ENCODE data around the gene DSCAM.

DSCAM gene

GRCh38 chr21:40729761-40730425, 117.1 kb downstream of the DSCAM start:
- TF ChIP-seq Cebpa-rat (IDR thresholded peaks at IDR 0.05): no peak
- no peaks in the 10 kb centered on the region for H4K20me1 ChIP-seq

GRCh38 chr21:40723966-40724365, 123.0 kb downstream of the DSCAM start:
- no peak overlapping the region for H3K4me2 ChIP-seq

More at GRCh38 chr21:40729761-40730425, 117.1 kb downstream of the DSCAM start:
- Histone ChIP-seq H3K4me3 (no peak overlapping the region), H3K9me3 (no peaks in the 10 kb centered on the region), H3K4me1 (0 out of 2 replicates have a peak, but pooled peaks cover 8% of the 10 kb centered on the region), H3K27ac (no peak overlapping the region), H3K4me2 (0 out of 2 replicates have a peak overlapping the region, but pooled peaks have one; percentile 4), H3K27me3 (no peaks in the 10 kb centered on the region), H3K9ac (no peak overlapping the region), H3K36me3 (no peaks in the 10 kb centered on the region)

GRCh38 chr21:40723317-40723716, 123.6 kb downstream of the DSCAM start:
- H3K4me3 ChIP-seq: no peak overlapping the region
- no peak overlapping the region for H3K9ac ChIP-seq
- no peaks in the 10 kb centered on the region for H4K20me1 ChIP-seq
- H3K27ac ChIP-seq: no peak overlapping the region
- H3K9me3 ChIP-seq: no peaks in the 10 kb centered on the region
- H3K27me3 ChIP-seq: no peaks in the 10 kb centered on the region
- H3K4me2 ChIP-seq: no peak overlapping the region
- 0 out of 2 replicates have a peak, but pooled peaks have one; percentile 25 for TF ChIP-seq Cebpa-rat (IDR thresholded peaks at IDR 0.05)
- H3K36me3 ChIP-seq: no peaks in the 10 kb centered on the region
- H3K4me1 ChIP-seq: no peaks in the 10 kb centered on the region

More at GRCh38 chr21:40723966-40724365, 123.0 kb downstream of the DSCAM start:
- no peaks in the 10 kb centered on the region for H3K36me3 ChIP-seq
- H3K4me3 ChIP-seq: no peak overlapping the region
- no peaks in the 10 kb centered on the region for H4K20me1 ChIP-seq
- TF ChIP-seq Cebpa-rat (IDR thresholded peaks at IDR 0.05): no peak
- no peaks in the 10 kb centered on the region for H3K4me1 ChIP-seq
- no peak overlapping the region for H3K9ac ChIP-seq
- no peaks in the 10 kb centered on the region for H3K27me3 ChIP-seq
- no peaks in the 10 kb centered on the region for H3K9me3 ChIP-seq
- no peak overlapping the region for H3K27ac ChIP-seq

- Histone ChIP-seq H3K27me3 (no peaks in the 10 kb centered on the region), H3K9ac (no peak overlapping the region), H3K36me3 (no peaks in the 10 kb centered on the region), H3K4me1 (no peaks in the 10 kb centered on the region), H3K9me3 (no peaks in the 10 kb centered on the region), H3K27ac (no peak overlapping the region), H3K4me3 (no peak overlapping the region), H4K20me1 (no peaks in the 10 kb centered on the region), H3K4me2 (no peak overlapping the region)
- TF ChIP-seq Cebpa-rat (IDR thresholded peaks at IDR 0.05): no peak
Measured at GRCh38 chr21:40719615-40720014, 127.3 kb downstream of the DSCAM start.

GRCh38 chr21:40717028-40717427, 129.9 kb downstream of the DSCAM start:
- Histone ChIP-seq H3K27ac (no peak overlapping the region), H3K4me1 (no peaks in the 10 kb centered on the region), H3K36me3 (no peaks in the 10 kb centered on the region), H3K9me3 (no peaks in the 10 kb centered on the region), H4K20me1 (no peaks in the 10 kb centered on the region), H3K4me2 (no peak overlapping the region), H3K27me3 (no peaks in the 10 kb centered on the region), H3K9ac (no peak overlapping the region), H3K4me3 (no peak overlapping the region)
- no peak for TF ChIP-seq Cebpa-rat (IDR thresholded peaks at IDR 0.05)

GRCh38 chr21:40714536-40714935, 132.4 kb downstream of the DSCAM start:
- no peaks in the 10 kb centered on the region for H3K4me1 ChIP-seq
- no peaks in the 10 kb centered on the region for H3K36me3 ChIP-seq
- no peaks in the 10 kb centered on the region for H4K20me1 ChIP-seq
- H3K9ac ChIP-seq: no peak overlapping the region
- H3K9me3 ChIP-seq: no peaks in the 10 kb centered on the region
- H3K4me3 ChIP-seq: no peak overlapping the region
- H3K27me3 ChIP-seq: no peaks in the 10 kb centered on the region
- H3K27ac ChIP-seq: no peak overlapping the region
- no peak overlapping the region for H3K4me2 ChIP-seq
- no peak for TF ChIP-seq Cebpa-rat (IDR thresholded peaks at IDR 0.05)

- no peaks in the 10 kb centered on the region for H3K4me1 ChIP-seq
- no peak overlapping the region for H3K27ac ChIP-seq
- H3K9ac ChIP-seq: no peak overlapping the region
- H3K4me2 ChIP-seq: no peak overlapping the region
- no peaks in the 10 kb centered on the region for H4K20me1 ChIP-seq
- no peak overlapping the region for H3K4me3 ChIP-seq
- H3K27me3 ChIP-seq: no peaks in the 10 kb centered on the region
- no peak for TF ChIP-seq Cebpa-rat (IDR thresholded peaks at IDR 0.05)
- H3K36me3 ChIP-seq: no peaks in the 10 kb centered on the region
- no peaks in the 10 kb centered on the region for H3K9me3 ChIP-seq
Measured at GRCh38 chr21:40707656-40708244, 139.2 kb downstream of the DSCAM start.

GRCh38 chr21:40706806-40707655, 139.9 kb downstream of the DSCAM start:
- H3K36me3 ChIP-seq: no peaks in the 10 kb centered on the region
- no peaks in the 10 kb centered on the region for H3K27me3 ChIP-seq
- no peaks in the 10 kb centered on the region for H4K20me1 ChIP-seq
- H3K4me3 ChIP-seq: no peak overlapping the region
- H3K4me1 ChIP-seq: no peaks in the 10 kb centered on the region
- no peak overlapping the region for H3K9ac ChIP-seq
- no peaks in the 10 kb centered on the region for H3K9me3 ChIP-seq
- H3K4me2 ChIP-seq: no peak overlapping the region
- no peak for TF ChIP-seq Cebpa-rat (IDR thresholded peaks at IDR 0.05)
- H3K27ac ChIP-seq: no peak overlapping the region

- no peaks in the 10 kb centered on the region for H4K20me1 ChIP-seq
- no peak for TF ChIP-seq Cebpa-rat (IDR thresholded peaks at IDR 0.05)
- no peaks in the 10 kb centered on the region for H3K9me3 ChIP-seq
- H3K36me3 ChIP-seq: no peaks in the 10 kb centered on the region
- no peak overlapping the region for H3K4me2 ChIP-seq
- no peaks in the 10 kb centered on the region for H3K27me3 ChIP-seq
- H3K4me3 ChIP-seq: no peak overlapping the region
- H3K27ac ChIP-seq: no peak overlapping the region
- H3K9ac ChIP-seq: no peak overlapping the region
- no peaks in the 10 kb centered on the region for H3K4me1 ChIP-seq
Measured at GRCh38 chr21:40706176-40706575, 140.8 kb downstream of the DSCAM start.

GRCh38 chr21:40704141-40704540, 142.8 kb downstream of the DSCAM start:
- Histone ChIP-seq H3K9ac (no peak overlapping the region), H3K27ac (no peak overlapping the region), H4K20me1 (no peaks in the 10 kb centered on the region), H3K9me3 (no peaks in the 10 kb centered on the region), H3K4me2 (no peak overlapping the region), H3K4me3 (no peak overlapping the region), H3K27me3 (no peaks in the 10 kb centered on the region), H3K4me1 (no peaks in the 10 kb centered on the region), H3K36me3 (no peaks in the 10 kb centered on the region)
- TF ChIP-seq Cebpa-rat (IDR thresholded peaks at IDR 0.05): no peak

All from BLaER1 (cell line).